MM.1S (cell line): ENCODE data around the gene SLBP.
A peak's percentile ranks its signal among the peaks of the same experiment; 100 is the strongest.

Experiments used
- DNase-seq: peaks from one replicate; pipeline ENCODE4 v3.0.0-alpha.2; 2015
- H2AFZ ChIP-seq: fragments of 300-600 bp; sonication (generic); 2 replicates; pipeline ENCODE4 v1.6.0; 2016; ENCODE audit warnings: antibody characterized with exemption, low read length
- H3F3A ChIP-seq: fragments of 300-600 bp; sonication (generic); 2 replicates; pipeline ENCODE4 v1.6.1; 2016; ENCODE audit warnings: mild to moderate bottlenecking, antibody characterized with exemption, low read length, moderate library complexity, mixed read lengths; ENCODE audit not compliant: insufficient read depth
- H3K27ac ChIP-seq: fragments of 300-600 bp; sonication (generic); 2 replicates; pipeline ENCODE4 v1.5.1; 2016; ENCODE audit warnings: mild to moderate bottlenecking, low read length
- H3K27me3 ChIP-seq: fragments of 300-600 bp; sonication (generic); replicated peaks from 2 replicates; pipeline ENCODE4 v1.6.0; 2016; ENCODE audit warnings: low read length; ENCODE audit not compliant: insufficient read depth
- H3K36me3 ChIP-seq: fragments of 300-600 bp; sonication (generic); replicated peaks from 2 replicates; pipeline ENCODE4 v1.6.1; 2016; ENCODE audit warnings: mild to moderate bottlenecking, low read length, mixed read lengths; ENCODE audit not compliant: insufficient read depth
- H3K4me1 ChIP-seq: fragments of 300-600 bp; sonication (generic); 2 replicates; pipeline ENCODE4 v1.6.1; 2016; ENCODE audit warnings: low read length, mixed read lengths
- H3K4me2 ChIP-seq: fragments of 300-600 bp; sonication (generic); 2 replicates; pipeline ENCODE4 v1.6.0; 2016; ENCODE audit warnings: low read depth, low read length
- H3K4me3 ChIP-seq: fragments of 300-600 bp; sonication (generic); 2 replicates; pipeline ENCODE4 v1.5.1; 2016; ENCODE audit warnings: low read length, mixed read lengths
- H3K79me2 ChIP-seq: fragments of 300-600 bp; sonication (generic); 2 replicates; pipeline ENCODE4 v1.6.1; 2016; ENCODE audit warnings: mixed run types, low read length, mixed read lengths
- H3K9ac ChIP-seq: fragments of 300-600 bp; sonication (generic); 2 replicates; pipeline ENCODE4 v1.6.1; 2016; ENCODE audit warnings: low read length, mixed read lengths
- H3K9me2 ChIP-seq: fragments of 300-600 bp; sonication (generic); replicated peaks from 2 replicates; pipeline ENCODE4 v1.6.1; 2016; ENCODE audit warnings: mild to moderate bottlenecking, low read length, mixed read lengths; ENCODE audit not compliant: insufficient read depth
- H3K9me3 ChIP-seq: fragments of 300-600 bp; sonication (generic); replicated peaks from 2 replicates; pipeline ENCODE4 v1.6.1; 2016; ENCODE audit warnings: mild to moderate bottlenecking, low read length, mixed read lengths; ENCODE audit not compliant: insufficient read depth
- H4K20me1 ChIP-seq: fragments of 300-600 bp; sonication (generic); 2 replicates; pipeline ENCODE4 v1.6.1; 2016; ENCODE audit warnings: mild to moderate bottlenecking, low read length, moderate library complexity, mixed read lengths; ENCODE audit not compliant: insufficient read depth
- CTCF ChIP-seq: fragments of 300-600 bp; sonication (generic); IDR thresholded peaks from 2 replicates; pipeline ENCODE4 v1.5.1; 2016; ENCODE audit warnings: antibody characterized with exemption, low read length, mixed read lengths
- EZH2 ChIP-seq: fragments of 300-600 bp; sonication (generic); optimal IDR thresholded peaks from 2 replicates; pipeline ENCODE3; 2017; ENCODE audit warnings: low read depth, mild to moderate bottlenecking, antibody characterized with exemption, low read length, mixed read lengths
- EZH2phosphoT487 ChIP-seq: fragments of 300-600 bp; sonication (generic); IDR thresholded peaks from 2 replicates; pipeline ENCODE4 v1.6.1; 2018; ENCODE audit warnings: antibody characterized with exemption, low read length

Gene SLBP

GRCh38 chr4:1690698-1691097, 21.4 kb downstream of the SLBP start:
- Histone ChIP-seq H3K9me3 (no peaks in the 10 kb centered on the region), H3K79me2 (no peaks in the 10 kb centered on the region), H3K9me2 (no peaks in the 10 kb centered on the region), H3K4me3 (no peak overlapping the region), H4K20me1 (0 out of 2 replicates have a peak, but pooled peaks cover 4% of the 10 kb centered on the region), H3K4me2 (no peak overlapping the region), H3F3A (peaks cover 16% of the 10 kb centered on the region), H3K4me1 (no peaks in the 10 kb centered on the region), H3K27me3 (no peaks in the 10 kb centered on the region), H2AFZ (no peak overlapping the region), H3K9ac (no peak overlapping the region), H3K36me3 (peaks cover 21% of the 10 kb centered on the region), H3K27ac (no peak overlapping the region)
- no peak for TF ChIP-seq EZH2
- no peak for TF ChIP-seq CTCF
- no peak for TF ChIP-seq EZH2phosphoT487
- DNase-seq = no peak

- H3K79me2 ChIP-seq = no peaks in the 10 kb centered on the region
- TF ChIP-seq EZH2phosphoT487 = no peak
- no peak for TF ChIP-seq EZH2
- no peak for TF ChIP-seq CTCF
- no peak for DNase-seq
- no peak overlapping the region for H3K4me3 ChIP-seq
- no peaks in the 10 kb centered on the region for H4K20me1 ChIP-seq
- H3F3A ChIP-seq = peaks cover 10% of the 10 kb centered on the region; the same call in 1 of the 2 replicates
- H3K9ac ChIP-seq = no peak overlapping the region
- no peaks in the 10 kb centered on the region for H3K9me3 ChIP-seq
- peaks cover 11% of the 10 kb centered on the region for H3K4me1 ChIP-seq
- peaks cover 6% of the 10 kb centered on the region for H3K36me3 ChIP-seq
- H2AFZ ChIP-seq = no peak overlapping the region
- no peaks in the 10 kb centered on the region for H3K9me2 ChIP-seq
- H3K4me2 ChIP-seq = no peak overlapping the region
- no peaks in the 10 kb centered on the region for H3K27me3 ChIP-seq
- H3K27ac ChIP-seq = no peak overlapping the region
Measured at GRCh38 chr4:1686440-1687036, 25.6 kb downstream of the SLBP start.

- Histone ChIP-seq H3K79me2 (no peaks in the 10 kb centered on the region), H3K36me3 (peaks cover under 1% of the 10 kb centered on the region; the same call in 1 of the 2 replicates), H2AFZ (no peak overlapping the region), H3F3A (peaks cover 10% of the 10 kb centered on the region; the same call in 1 of the 2 replicates), H3K4me2 (peak overlapping the region; percentile 68; the same call in 1 of the 2 replicates), H3K4me1 (peaks cover 11% of the 10 kb centered on the region), H3K4me3 (no peak overlapping the region), H3K9me2 (no peaks in the 10 kb centered on the region), H4K20me1 (no peaks in the 10 kb centered on the region), H3K27me3 (no peaks in the 10 kb centered on the region), H3K27ac (no peak overlapping the region), H3K9me3 (no peaks in the 10 kb centered on the region), H3K9ac (no peak overlapping the region)
- TF ChIP-seq CTCF (no peak), EZH2 (no peak), EZH2phosphoT487 (no peak)
- no peak for DNase-seq
Measured at GRCh38 chr4:1685235-1686150, 26.6 kb downstream of the SLBP start.
